Panc1 (cell line): ENCODE measurements around the gene MKRN2. TPM values are rescaled to one million over a fixed set of nuclear protein-coding genes. Genes with fewer than 3 reads are reported as not detected.

Experiments used
- ATAC-seq: fragments of 200-7000 bp; cut with Tn5 transposase; 2 replicates; pipeline ENCODE4 v1.9.1; 2020; ENCODE audit warnings: mild to moderate bottlenecking, moderate library complexity
- BruUV-seq: library from RNA; stranded (reverse); fragments of 400-500 nt; replicated peaks from 2 replicates; lab custom pipeline; 2021; lab: Mats Ljungman, UMichigan
- CTCF ChIA-PET: fragments of 300-600 bp; sonication (Branson Sonifier 250); formaldehyde crosslinking; loops from one replicate; lab custom pipeline; 2022; ENCODE audit warnings: antibody characterized with exemption; lab: Charles Lee
- POLR2A ChIA-PET: fragments of 300-600 bp; sonication (Branson Sonifier 250); formaldehyde crosslinking; loops from one replicate; lab custom pipeline; 2022; ENCODE audit warnings: antibody characterized with exemption; lab: Charles Lee
- DNase-seq: peaks from one replicate; pipeline ENCODE4 v3.0.0-alpha.2; 2010; ENCODE audit warnings: low read depth, low spot score
- H3K27ac ChIP-seq: 2 replicates; pipeline ENCODE4 v1.5.1; 2011; ENCODE audit warnings: mild to moderate bottlenecking, low read length, inconsistent platforms
- H3K27me3 ChIP-seq: fragments of 200-500 bp; sonication (Bioruptor generic); 2 replicates; pipeline ENCODE4 v1.6.0; 2014; ENCODE audit warnings: low read length, inconsistent platforms; ENCODE audit not compliant: control insufficient read depth, insufficient read depth
- H3K36me3 ChIP-seq: fragments of 200-500 bp; sonication (Bioruptor generic); 2 replicates; pipeline ENCODE4 v1.5.1; 2014; ENCODE audit warnings: inconsistent platforms, mild to moderate bottlenecking, low read length, moderate library complexity; ENCODE audit not compliant: control insufficient read depth, insufficient read depth
- H3K4me1 ChIP-seq: 2 replicates; pipeline ENCODE4 v1.5.1; 2011; ENCODE audit warnings: inconsistent platforms, mild to moderate bottlenecking, low read length, moderate library complexity; ENCODE audit not compliant: control insufficient read depth, insufficient read depth
- H3K4me3 ChIP-seq, 2 experiments: 2 replicates each; pipeline ENCODE4 v1.5.1; 2011 to 2012; ENCODE audit warnings: low read depth in 2 of 2, low read length in 2 of 2, mild to moderate bottlenecking in 2 of 2, inconsistent platforms in 1 of 2, moderate library complexity in 1 of 2
- H3K9me3 ChIP-seq: fragments of 200-500 bp; sonication (Bioruptor generic); 2 replicates; pipeline ENCODE4 v1.5.1; 2014; ENCODE audit warnings: low read depth, mild to moderate bottlenecking, inconsistent platforms, low read length, moderate library complexity; ENCODE audit not compliant: control insufficient read depth, insufficient read depth
- POLR2AphosphoS5 ChIP-seq: IDR thresholded peaks from 2 replicates; pipeline ENCODE4 v1.6.1; 2012; ENCODE audit warnings: mild to moderate bottlenecking, low read depth, low read length, moderate library complexity
- SIN3A ChIP-seq: IDR thresholded peaks from 2 replicates; pipeline ENCODE4 v1.6.1; 2012; ENCODE audit warnings: low read depth, mild to moderate bottlenecking, low read length, moderate library complexity, borderline replicate concordance; ENCODE audit not compliant: insufficient read depth
- TCF7L2 ChIP-seq: IDR thresholded peaks from 2 replicates; pipeline ENCODE4 v1.6.1; 2011; ENCODE audit warnings: mild to moderate bottlenecking, low read depth, low read length, inconsistent platforms
- in situ Hi-C: cut with HindIII; loops from 2 replicates; pipeline ENCODE4 v1.10.0; 2016; ENCODE audit warnings: low sequenced_read_pairs, low pct_unique_long_range_greater_than_20kb
- intact Hi-C: fragments of 100-400 bp; cut with micrococcal nuclease; formaldehyde crosslinking; loops from one replicate; pipeline ENCODE4 v1.10.0; 2022; ENCODE audit not compliant: unreplicated experiment
- total RNA-seq: library from RNA; stranded (reverse); gene quantifications from one replicate; pipeline ENCODE4 v1.2.1, GENCODE V29; 2021; ENCODE audit not compliant: unreplicated experiment
- TF ChIP-seq, protein P1 (sequence below): fragments of 450-650 bp; IDR thresholded peaks from 2 replicates; pipeline ENCODE4 v1.5.1; 2017; ENCODE audit warnings: mild to moderate bottlenecking
- TF ChIP-seq, protein P2 (sequence below), 2 experiments: IDR thresholded peaks; 2 replicates each; pipeline ENCODE4 v1.6.1; 2011 to 2012; ENCODE audit warnings: low read depth in 2 of 2, control low read depth in 1 of 2, low read length in 1 of 2, mild to moderate bottlenecking in 1 of 2, moderate library complexity in 1 of 2; ENCODE audit not compliant: insufficient read depth in 1 of 2

The MKRN2 gene
- total RNA-seq, 1 experiment from 2014 or later, result 19.4 TPM

DNA sequence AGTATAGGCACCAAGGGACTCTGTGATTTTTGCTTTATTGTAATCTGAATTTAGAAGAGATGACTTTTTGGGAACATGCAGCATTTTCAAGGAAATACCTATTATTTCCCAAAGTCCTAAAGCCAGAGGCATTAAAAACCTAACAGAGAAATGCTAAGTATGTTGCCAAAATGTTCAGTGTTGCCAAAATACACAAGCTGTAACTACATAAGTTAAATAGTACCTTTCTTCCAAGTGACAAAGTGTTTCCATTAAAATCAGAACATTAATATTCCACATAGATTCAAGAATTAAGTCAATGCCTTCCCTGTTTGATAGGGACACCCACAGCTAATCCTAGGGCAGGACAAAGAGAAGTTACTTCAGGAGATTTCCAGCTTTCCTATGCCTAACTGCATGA lies 42.0 kb downstream of the MKRN2 start:
- Histone ChIP-seq H3K4me1 (no peaks in the 10 kb centered on the region), H3K4me3 (no peak overlapping the region), H3K9me3 (no peaks in the 10 kb centered on the region), H3K36me3 (peaks cover 18% of the 10 kb centered on the region), H3K27ac (no peak overlapping the region), H3K27me3 (no peaks in the 10 kb centered on the region)
- in situ Hi-C loops (no loop called here), intact Hi-C loops (no loop called here)
- no peak for DNase-seq
- TF ChIP-seq, protein P1, sequence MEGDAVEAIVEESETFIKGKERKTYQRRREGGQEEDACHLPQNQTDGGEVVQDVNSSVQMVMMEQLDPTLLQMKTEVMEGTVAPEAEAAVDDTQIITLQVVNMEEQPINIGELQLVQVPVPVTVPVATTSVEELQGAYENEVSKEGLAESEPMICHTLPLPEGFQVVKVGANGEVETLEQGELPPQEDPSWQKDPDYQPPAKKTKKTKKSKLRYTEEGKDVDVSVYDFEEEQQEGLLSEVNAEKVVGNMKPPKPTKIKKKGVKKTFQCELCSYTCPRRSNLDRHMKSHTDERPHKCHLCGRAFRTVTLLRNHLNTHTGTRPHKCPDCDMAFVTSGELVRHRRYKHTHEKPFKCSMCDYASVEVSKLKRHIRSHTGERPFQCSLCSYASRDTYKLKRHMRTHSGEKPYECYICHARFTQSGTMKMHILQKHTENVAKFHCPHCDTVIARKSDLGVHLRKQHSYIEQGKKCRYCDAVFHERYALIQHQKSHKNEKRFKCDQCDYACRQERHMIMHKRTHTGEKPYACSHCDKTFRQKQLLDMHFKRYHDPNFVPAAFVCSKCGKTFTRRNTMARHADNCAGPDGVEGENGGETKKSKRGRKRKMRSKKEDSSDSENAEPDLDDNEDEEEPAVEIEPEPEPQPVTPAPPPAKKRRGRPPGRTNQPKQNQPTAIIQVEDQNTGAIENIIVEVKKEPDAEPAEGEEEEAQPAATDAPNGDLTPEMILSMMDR, result no peak
- TF ChIP-seq TCF7L2 (no peak), POLR2AphosphoS5 (no peak), SIN3A (no peak)
- TF ChIP-seq, protein P2, sequence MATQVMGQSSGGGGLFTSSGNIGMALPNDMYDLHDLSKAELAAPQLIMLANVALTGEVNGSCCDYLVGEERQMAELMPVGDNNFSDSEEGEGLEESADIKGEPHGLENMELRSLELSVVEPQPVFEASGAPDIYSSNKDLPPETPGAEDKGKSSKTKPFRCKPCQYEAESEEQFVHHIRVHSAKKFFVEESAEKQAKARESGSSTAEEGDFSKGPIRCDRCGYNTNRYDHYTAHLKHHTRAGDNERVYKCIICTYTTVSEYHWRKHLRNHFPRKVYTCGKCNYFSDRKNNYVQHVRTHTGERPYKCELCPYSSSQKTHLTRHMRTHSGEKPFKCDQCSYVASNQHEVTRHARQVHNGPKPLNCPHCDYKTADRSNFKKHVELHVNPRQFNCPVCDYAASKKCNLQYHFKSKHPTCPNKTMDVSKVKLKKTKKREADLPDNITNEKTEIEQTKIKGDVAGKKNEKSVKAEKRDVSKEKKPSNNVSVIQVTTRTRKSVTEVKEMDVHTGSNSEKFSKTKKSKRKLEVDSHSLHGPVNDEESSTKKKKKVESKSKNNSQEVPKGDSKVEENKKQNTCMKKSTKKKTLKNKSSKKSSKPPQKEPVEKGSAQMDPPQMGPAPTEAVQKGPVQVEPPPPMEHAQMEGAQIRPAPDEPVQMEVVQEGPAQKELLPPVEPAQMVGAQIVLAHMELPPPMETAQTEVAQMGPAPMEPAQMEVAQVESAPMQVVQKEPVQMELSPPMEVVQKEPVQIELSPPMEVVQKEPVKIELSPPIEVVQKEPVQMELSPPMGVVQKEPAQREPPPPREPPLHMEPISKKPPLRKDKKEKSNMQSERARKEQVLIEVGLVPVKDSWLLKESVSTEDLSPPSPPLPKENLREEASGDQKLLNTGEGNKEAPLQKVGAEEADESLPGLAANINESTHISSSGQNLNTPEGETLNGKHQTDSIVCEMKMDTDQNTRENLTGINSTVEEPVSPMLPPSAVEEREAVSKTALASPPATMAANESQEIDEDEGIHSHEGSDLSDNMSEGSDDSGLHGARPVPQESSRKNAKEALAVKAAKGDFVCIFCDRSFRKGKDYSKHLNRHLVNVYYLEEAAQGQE (IDR thresholded peaks at IDR 0.05; ENCODE audit: insufficient read depth in 1 of 2, low read depth in 2 of 2, low read length in 1 of 2), result no peak
- POLR2A ChIA-PET, result no interaction called here
- ATAC-seq, result no peak
- CTCF ChIA-PET, result no interaction called here
- TSS peak; percentile 26 for BruUV-seq

DNA sequence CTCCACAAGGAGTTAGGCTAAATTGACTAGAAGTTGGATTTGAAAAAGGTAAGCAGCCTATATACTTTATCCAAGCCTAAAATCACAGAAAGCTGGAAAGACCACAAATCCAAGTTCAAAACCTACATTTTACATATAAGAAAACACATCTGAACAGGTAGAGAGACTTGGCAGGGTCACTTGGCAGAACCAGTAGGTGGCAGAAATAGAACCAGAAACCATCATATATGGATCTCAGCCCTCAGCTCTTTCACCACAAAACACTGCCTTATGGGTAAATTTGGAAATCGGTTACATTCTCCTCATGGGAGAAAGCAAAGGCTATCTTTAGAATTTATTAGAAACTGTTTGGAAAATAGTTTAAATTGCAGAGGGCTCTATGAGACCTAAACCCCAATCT lies 44.2 kb downstream of the MKRN2 start:
- Histone ChIP-seq H3K27ac (no peak overlapping the region), H3K4me3 (no peak overlapping the region), H3K27me3 (no peaks in the 10 kb centered on the region), H3K4me1 (no peaks in the 10 kb centered on the region), H3K9me3 (no peaks in the 10 kb centered on the region), H3K36me3 (peaks cover 24% of the 10 kb centered on the region; the same call in 1 of the 2 replicates)
- DNase-seq, result no peak
- ChIA-PET POLR2A (no interaction called here), CTCF (no interaction called here)
- ATAC-seq, result no peak
- in situ Hi-C loops, result no loop called here
- intact Hi-C loops, result no loop called here
- TF ChIP-seq POLR2AphosphoS5 (no peak), TCF7L2 (no peak), SIN3A (no peak)
- TF ChIP-seq, protein P1, result no peak
- TF ChIP-seq, protein P2 (IDR thresholded peaks at IDR 0.05; ENCODE audit: insufficient read depth in 1 of 2, low read depth in 2 of 2, low read length in 1 of 2), result no peak
- no TSS peak for BruUV-seq
